T-helper 1 cell treated with Interleukin-12 subunit alpha and Interleukin-12 subunit beta and Interleukin-4 antibody, amounts not matched to agents 30 μg/mL and 1 μg/mL, for 36 hours (primary cell): ENCODE measurements around the gene ERVV-1.

Experiments used
- H3K27ac Mint-ChIP-seq: one replicate; pipeline ENCODE4 v1.8.0; 2021; ENCODE audit warnings: mild to moderate bottlenecking, mixed read lengths
- H3K27me3 Mint-ChIP-seq: one replicate; pipeline ENCODE4 v1.8.0; 2021; ENCODE audit warnings: low read depth, mixed read lengths
- H3K36me3 Mint-ChIP-seq: one replicate; pipeline ENCODE4 v1.8.0; 2021; ENCODE audit warnings: low read depth, mixed read lengths
- H3K4me1 Mint-ChIP-seq: one replicate; pipeline ENCODE4 v1.8.0; 2021; ENCODE audit warnings: low read depth, mixed read lengths
- H3K4me3 Mint-ChIP-seq: one replicate; pipeline ENCODE4 v1.8.0; 2021; ENCODE audit warnings: mild to moderate bottlenecking, moderate library complexity, mixed read lengths
- H3K9me3 Mint-ChIP-seq: one replicate; pipeline ENCODE4 v1.8.0; 2021; ENCODE audit warnings: mixed read lengths

Gene ERVV-1

GRCh38 chr19:53047379-53047778 lies 33.7 kb downstream of the ERVV-1 start:
- Mint-ChIP-seq H3K36me3 (peaks cover 3% of the 10 kb centered on the region), H3K9me3 (peaks cover 48% of the 10 kb centered on the region), H3K27ac (no peak overlapping the region), H3K27me3 (no peaks in the 10 kb centered on the region), H3K4me3 (no peak overlapping the region), H3K4me1 (no peaks in the 10 kb centered on the region)

- no peaks in the 10 kb centered on the region for H3K4me1 Mint-ChIP-seq
- H3K36me3 Mint-ChIP-seq = no peaks in the 10 kb centered on the region
- H3K27me3 Mint-ChIP-seq = no peaks in the 10 kb centered on the region
- peaks cover 61% of the 10 kb centered on the region for H3K9me3 Mint-ChIP-seq
- H3K4me3 Mint-ChIP-seq = no peak overlapping the region
- H3K27ac Mint-ChIP-seq = no peak overlapping the region
These were observed 41.4 kb downstream of the ERVV-1 start for GRCh38 chr19:53055117-53055516.

DNA sequence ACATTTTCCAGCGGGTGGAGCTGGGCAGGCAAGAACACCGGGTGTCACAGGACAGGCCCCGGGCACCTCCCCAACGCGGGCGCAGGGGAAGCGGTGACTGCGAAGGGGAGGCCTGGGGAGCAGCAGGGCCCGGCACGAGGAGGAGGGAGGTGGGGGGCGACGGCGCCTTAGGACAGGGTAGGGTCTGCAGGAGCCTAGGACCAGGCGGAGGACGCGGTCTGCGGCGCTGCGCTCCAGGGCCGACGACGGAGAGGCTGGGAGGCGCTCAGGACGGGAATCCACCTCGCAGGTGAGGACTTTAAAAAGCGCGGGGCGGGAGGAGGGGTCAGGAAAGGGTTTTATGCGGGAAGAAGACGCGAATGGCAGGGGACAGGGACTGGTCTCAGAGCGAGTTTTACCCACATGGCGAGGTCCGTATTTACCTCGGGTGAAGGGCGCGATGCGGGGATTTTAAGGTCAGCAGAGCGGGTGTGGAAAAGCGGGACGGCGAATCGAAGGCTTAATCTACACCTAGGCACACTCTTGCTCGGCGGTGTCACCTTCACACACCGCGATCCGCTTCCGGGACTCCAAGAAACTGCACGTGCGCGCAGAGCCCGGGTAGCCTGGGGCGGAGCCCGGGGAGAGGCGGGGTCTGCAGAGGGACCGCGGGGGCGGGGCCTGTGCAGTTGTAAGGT lies 44.3 kb downstream of the ERVV-1 start:
- Mint-ChIP-seq H3K4me3 (no peak overlapping the region), H3K9me3 (peaks cover 58% of the 10 kb centered on the region), H3K27me3 (no peaks in the 10 kb centered on the region), H3K36me3 (peaks cover 5% of the 10 kb centered on the region), H3K27ac (no peak overlapping the region), H3K4me1 (no peaks in the 10 kb centered on the region)
